ENCODE measurements around the gene ZEB1. TPM values are rescaled to one million over a fixed set of nuclear protein-coding genes. Genes with fewer than 3 reads are reported as not detected.
"Not testable (repeated sequence)": the region's sequence is repeated elsewhere in the genome, so short reads cannot be mapped to it uniquely, and the experiment has no call there.

ZEB1 gene
- total RNA-seq, 1 experiment from 2014 or later: 3.2 TPM

DNA sequence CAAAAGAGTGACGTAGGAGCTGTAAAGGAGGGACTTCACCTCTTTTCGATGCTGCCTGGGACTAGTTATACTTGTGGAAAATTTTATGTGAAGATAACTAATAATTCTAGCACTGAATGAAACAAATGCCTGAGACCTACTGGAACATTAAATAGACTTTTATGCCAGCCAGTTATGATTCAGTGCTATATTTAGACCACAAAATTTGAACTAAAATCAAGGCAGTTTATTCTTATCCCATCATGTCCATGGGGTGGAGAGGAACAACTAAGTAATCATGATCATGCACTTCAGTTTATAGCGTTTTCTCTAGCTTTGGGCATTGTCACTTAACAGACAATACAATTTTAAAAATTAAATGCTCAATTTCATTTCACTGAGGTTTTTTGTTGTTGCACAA lies 76.7 kb downstream of the ZEB1 start:
- in situ Hi-C loops (cut with HindIII; ENCODE audit: low pct_unique_long_range_greater_than_20kb, low sequenced_read_pairs): no loop called here
- no peak for DNase-seq (ENCODE audit: low read depth, low spot score)

DNA sequence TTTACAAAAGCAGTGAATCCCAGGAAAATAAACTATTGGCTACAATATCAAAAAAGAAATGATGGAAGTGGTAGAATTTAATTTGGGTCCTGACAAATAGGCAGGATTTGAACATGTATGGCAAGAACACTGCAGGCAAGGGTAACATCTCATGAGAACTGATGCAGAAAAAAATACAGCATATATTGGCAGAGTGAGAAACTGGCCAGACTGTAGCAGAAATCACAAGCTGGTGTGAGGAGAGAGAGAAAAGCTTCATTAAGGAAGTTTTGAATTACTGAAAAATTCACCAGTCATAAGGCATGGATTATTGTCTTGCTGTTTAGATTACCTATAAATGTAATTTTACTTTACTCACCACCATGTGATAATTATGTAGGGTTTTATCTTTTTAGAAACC lies 77.4 kb downstream of the ZEB1 start:
- no peak for DNase-seq (ENCODE audit: low read depth, low spot score)

DNA sequence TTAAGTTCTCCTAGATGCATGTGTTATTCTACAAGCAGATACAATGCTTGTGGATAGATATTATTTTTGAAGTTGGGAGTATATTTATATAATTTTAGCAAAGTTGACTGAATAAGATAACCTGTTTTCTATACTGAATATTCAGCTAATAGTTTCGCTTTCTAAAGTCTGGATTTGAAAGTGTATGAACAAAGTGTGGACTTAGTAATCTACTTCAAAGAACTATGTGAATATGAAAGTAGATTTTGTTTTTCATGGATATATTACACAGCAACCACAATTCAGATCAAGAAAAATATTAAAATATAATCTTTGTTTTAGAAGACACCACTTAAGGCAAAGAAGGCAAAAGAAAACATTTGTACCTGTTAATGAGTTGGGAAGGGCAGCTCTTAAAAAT lies 78.8 kb downstream of the ZEB1 start:
- no peak for DNase-seq (ENCODE audit: low read depth, low spot score)
- in situ Hi-C loops (cut with HindIII; ENCODE audit: low pct_unique_long_range_greater_than_20kb, low sequenced_read_pairs): no loop called here

More for the DNA sequence above, 77.4 kb downstream of the ZEB1 start:
- in situ Hi-C loops (cut with HindIII; ENCODE audit: low pct_unique_long_range_greater_than_20kb, low sequenced_read_pairs): no loop called here

- in situ Hi-C loops (cut with HindIII; ENCODE audit: low pct_unique_long_range_greater_than_20kb, low sequenced_read_pairs): no loop called here
- DNase-seq (ENCODE audit: low read depth, low spot score): no peak
Observed at GRCh38 chr10:31399171-31399570, 80.2 kb downstream of the ZEB1 start.

- no peak for DNase-seq (ENCODE audit: low read depth, low spot score)
- in situ Hi-C loops (cut with HindIII; ENCODE audit: low pct_unique_long_range_greater_than_20kb, low sequenced_read_pairs): no loop called here
Observed at GRCh38 chr10:31399631-31400030, 80.6 kb downstream of the ZEB1 start.

DNA sequence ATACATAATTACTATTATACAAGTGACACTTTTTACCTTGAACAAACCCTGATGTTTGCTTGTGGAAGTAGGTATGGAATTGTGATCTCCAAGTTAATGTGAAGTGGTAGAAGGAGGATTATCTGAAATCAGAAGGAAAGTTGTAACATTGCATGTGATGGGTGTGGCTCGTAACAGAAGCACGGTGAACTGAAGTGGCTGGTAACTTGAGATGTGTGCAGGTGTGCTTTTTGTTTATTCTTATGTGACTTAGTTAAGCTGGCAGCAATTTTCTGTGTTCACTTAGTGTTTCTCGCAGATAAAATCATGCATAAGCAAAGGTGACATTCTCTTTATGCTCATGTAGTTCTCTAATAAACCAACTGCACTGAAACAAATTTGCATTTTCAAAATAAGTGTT lies 82.3 kb downstream of the ZEB1 start:
- DNase-seq (ENCODE audit: low read depth, low spot score): no peak
- in situ Hi-C loops (cut with HindIII; ENCODE audit: low pct_unique_long_range_greater_than_20kb, low sequenced_read_pairs): no loop called here

GRCh38 chr10:31404640-31405039 lies 85.6 kb downstream of the ZEB1 start:
- no peak for DNase-seq (ENCODE audit: low read depth, low spot score)
- in situ Hi-C loops (cut with HindIII; ENCODE audit: low pct_unique_long_range_greater_than_20kb, low sequenced_read_pairs): no loop called here

DNA sequence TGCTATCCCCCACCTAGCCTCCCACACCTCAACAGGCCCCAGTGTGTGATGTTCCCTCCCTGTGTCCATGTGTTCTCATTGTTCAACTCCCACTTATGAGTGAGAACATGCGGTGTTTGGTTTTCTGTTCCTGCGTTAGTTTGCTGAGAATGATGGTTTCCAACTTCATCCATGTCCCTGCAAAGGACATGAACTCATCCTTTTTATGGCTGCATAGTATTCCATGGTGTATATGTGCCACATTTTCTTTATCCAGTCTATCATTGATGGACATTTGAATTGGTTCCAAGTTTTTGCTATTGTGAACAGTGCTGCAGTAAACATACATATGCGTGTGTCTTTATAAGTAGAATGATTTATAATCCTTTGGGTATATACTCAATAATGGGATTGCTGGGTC lies 86.8 kb downstream of the ZEB1 start:
- DNase-seq (ENCODE audit: low read depth, low spot score); in situ Hi-C loops (cut with HindIII; ENCODE audit: low pct_unique_long_range_greater_than_20kb, low sequenced_read_pairs): not testable (repeated sequence)

DNA sequence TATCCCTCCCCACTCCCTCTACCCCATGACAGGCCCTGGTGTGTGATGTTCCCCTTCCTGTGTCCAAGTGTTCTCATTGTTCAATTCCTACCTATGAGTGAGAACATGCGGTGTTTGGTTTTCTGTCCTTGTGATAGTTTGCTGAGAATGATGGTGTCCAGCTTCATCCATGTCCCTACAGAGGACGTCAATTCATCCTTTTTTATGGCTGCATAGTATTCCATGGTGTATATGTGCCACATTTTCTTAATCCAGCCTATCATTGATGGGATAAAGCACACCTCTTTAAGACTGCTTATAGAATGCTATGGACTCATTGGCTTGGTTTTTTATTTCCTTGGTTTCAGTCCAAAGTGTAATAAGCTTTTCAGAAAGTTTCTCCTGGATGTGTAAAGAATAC lies 93.4 kb downstream of the ZEB1 start:
- in situ Hi-C loops (cut with HindIII; ENCODE audit: low pct_unique_long_range_greater_than_20kb, low sequenced_read_pairs); DNase-seq (ENCODE audit: low read depth, low spot score): not testable (repeated sequence)

DNA sequence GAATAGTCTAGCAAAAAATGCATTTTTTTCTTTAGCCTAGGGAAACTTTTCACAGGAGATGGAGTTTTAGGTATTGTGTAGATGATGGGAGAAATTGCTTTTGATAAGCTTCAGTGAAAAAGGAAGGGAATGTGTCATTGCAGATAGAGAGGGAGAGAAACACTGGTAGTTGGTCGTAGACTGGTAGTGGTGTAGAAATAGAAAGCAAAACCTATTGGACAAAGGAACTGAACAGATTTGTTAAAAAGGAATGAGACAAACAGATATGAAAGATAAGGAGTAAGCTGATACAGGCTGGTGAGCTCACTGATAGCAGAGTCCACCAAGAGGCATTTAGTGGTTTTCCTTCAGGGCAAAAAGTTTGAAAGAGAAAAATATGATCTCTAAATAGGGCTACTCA lies 94.3 kb downstream of the ZEB1 start:
- in situ Hi-C loops (cut with HindIII; ENCODE audit: low pct_unique_long_range_greater_than_20kb, low sequenced_read_pairs): no loop called here
- DNase-seq (ENCODE audit: low read depth, low spot score): no peak

GRCh38 chr10:31418481-31418880 lies 99.5 kb downstream of the ZEB1 start:
- no peak for DNase-seq (ENCODE audit: low read depth, low spot score)
- in situ Hi-C loops (cut with HindIII; ENCODE audit: low pct_unique_long_range_greater_than_20kb, low sequenced_read_pairs): no loop called here

DNA sequence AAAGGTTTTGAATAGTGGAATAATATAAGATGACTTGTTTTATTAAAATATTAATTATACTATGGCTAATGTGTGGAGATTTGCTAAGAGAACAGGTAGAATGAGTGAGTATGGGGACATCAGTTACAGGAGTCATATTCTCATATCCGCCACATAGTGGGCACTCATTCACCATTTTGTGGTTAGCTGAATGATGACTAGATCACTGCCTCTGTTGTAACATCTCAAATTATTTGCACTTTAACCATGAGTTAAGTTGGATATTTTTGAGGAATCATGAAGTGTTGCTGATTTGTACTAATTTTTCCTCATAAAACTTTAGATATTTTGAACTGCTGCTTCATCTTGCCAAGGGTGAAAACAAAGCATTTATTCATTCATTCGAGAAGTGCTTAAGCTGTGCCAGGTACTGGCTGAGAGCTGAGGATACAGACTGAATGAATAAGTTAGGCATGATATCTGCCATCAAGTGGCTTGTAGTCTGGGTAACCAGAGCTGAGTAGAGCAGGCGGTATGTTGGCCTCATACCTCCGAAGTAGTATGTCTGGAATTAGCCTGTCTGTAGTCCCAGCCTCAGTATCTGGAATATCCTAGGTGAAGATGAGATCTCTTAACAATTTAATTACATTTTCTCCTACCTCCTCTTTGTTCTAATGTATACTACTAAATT lies 100.5 kb downstream of the ZEB1 start:
- no peak for DNase-seq (ENCODE audit: low read depth, low spot score)
- in situ Hi-C loops (cut with HindIII; ENCODE audit: low pct_unique_long_range_greater_than_20kb, low sequenced_read_pairs): no loop called here

GRCh38 chr10:31421322-31421721 lies 102.3 kb downstream of the ZEB1 start:
- no peak for DNase-seq (ENCODE audit: low read depth, low spot score)
- in situ Hi-C loops (cut with HindIII; ENCODE audit: low pct_unique_long_range_greater_than_20kb, low sequenced_read_pairs): no loop called here

DNA sequence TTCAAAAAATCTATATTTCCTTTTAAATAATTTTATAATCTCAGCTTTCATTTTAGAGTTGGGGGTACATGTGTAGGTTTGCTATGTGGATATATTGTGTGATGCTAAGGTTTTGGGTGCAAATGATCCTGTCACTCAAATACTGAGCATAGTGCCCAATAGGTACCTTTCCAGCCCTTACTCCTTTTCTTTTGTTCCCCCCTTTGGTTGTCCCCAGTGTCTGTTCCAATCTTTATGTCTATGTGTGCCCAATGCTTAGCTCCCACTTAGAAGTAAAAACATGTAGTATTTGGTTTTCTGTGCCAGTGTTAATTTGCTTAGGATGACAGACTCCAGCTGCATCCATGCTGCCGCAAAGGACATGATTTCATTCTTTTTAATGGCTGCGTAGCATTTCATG lies 103.6 kb downstream of the ZEB1 start:
- in situ Hi-C loops (cut with HindIII; ENCODE audit: low pct_unique_long_range_greater_than_20kb, low sequenced_read_pairs): no loop called here
- DNase-seq (ENCODE audit: low read depth, low spot score): no peak

GRCh38 chr10:31424473-31424872 lies 105.5 kb downstream of the ZEB1 start:
- DNase-seq (ENCODE audit: low read depth, low spot score): no peak
- in situ Hi-C loops (cut with HindIII; ENCODE audit: low pct_unique_long_range_greater_than_20kb, low sequenced_read_pairs): no loop called here

DNA sequence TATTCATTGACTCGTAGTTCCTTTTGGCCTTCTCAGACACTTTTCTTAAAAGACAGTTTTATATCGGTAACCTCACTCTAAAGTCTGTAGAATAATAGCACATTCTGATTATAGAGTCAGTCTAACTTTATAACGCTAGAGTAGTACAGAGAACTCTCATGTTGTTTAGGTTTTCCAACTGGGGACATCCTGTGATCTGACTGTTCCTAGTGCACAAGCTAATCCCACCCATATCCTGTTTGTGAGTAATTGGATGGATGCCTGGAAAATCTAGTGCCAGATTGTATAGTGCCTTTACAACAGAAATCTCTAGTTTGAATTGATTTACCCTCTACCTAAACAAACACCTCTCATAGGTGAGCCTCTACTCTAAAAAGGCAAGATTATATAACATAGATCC lies 107.4 kb downstream of the ZEB1 start:
- no peak for DNase-seq (ENCODE audit: low read depth, low spot score)
- in situ Hi-C loops (cut with HindIII; ENCODE audit: low pct_unique_long_range_greater_than_20kb, low sequenced_read_pairs): no loop called here

- DNase-seq (ENCODE audit: low read depth, low spot score); in situ Hi-C loops (cut with HindIII; ENCODE audit: low pct_unique_long_range_greater_than_20kb, low sequenced_read_pairs): not testable (repeated sequence)
Observed at GRCh38 chr10:31427334-31427733, 108.3 kb downstream of the ZEB1 start.

DNA sequence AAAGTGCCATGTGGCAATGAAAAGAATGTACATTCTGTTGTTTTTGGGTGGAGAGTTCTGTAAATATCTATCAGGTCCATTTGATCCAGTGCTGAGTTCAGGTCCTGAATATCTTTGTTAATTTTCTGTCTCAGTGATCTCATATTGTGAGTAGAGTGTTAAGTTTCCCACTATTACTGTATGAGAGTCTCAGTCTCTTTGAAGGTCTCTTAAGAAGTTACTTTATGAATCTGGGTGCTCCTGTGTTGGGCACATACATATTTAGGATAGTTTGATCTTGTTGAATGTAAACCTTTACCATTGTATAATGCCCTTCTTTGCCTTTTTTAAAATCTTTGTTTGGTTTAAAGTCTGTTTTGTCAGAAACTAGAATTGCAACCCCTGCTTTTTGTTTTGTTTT lies 109.5 kb downstream of the ZEB1 start:
- in situ Hi-C loops (cut with HindIII; ENCODE audit: low pct_unique_long_range_greater_than_20kb, low sequenced_read_pairs); DNase-seq (ENCODE audit: low read depth, low spot score): not testable (repeated sequence)

DNA sequence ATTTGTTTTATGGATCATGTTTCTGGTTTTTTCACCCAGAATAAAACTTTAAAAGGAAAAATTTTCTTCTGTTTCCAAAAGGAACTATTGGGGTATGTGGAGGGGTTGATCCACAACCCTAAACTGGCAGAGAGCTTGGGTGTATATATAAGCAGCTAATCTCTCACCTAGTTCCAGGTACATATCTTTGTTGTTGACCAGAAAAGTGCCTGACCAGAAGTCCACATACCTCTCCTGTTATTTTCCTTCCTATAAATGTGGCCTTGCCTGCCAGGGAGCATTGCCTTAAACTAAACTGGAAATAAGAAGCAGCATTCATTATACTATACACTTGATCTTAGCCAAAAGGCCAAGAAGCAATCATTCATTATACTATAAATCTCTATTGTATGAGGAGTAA lies 112.0 kb downstream of the ZEB1 start:
- DNase-seq (ENCODE audit: low read depth, low spot score): no peak
- in situ Hi-C loops (cut with HindIII; ENCODE audit: low pct_unique_long_range_greater_than_20kb, low sequenced_read_pairs): no loop called here

GRCh38 chr10:31437959-31438358 lies 118.9 kb downstream of the ZEB1 start:
- in situ Hi-C loops (cut with HindIII; ENCODE audit: low pct_unique_long_range_greater_than_20kb, low sequenced_read_pairs): no loop called here
- DNase-seq (ENCODE audit: low read depth, low spot score): no peak

All from SK-MEL-5 (cell line).